NCI-H2081 treated with DMSO at 0.1 percent for 48 hours (cell line): Measurements from ENCODE around the gene TRMT1.

ENCODE experiments used
- DNase-seq: peaks from one replicate; lab custom pipeline; 2025; lab: John Stamatoyannopoulos, UW

Gene TRMT1

DNA sequence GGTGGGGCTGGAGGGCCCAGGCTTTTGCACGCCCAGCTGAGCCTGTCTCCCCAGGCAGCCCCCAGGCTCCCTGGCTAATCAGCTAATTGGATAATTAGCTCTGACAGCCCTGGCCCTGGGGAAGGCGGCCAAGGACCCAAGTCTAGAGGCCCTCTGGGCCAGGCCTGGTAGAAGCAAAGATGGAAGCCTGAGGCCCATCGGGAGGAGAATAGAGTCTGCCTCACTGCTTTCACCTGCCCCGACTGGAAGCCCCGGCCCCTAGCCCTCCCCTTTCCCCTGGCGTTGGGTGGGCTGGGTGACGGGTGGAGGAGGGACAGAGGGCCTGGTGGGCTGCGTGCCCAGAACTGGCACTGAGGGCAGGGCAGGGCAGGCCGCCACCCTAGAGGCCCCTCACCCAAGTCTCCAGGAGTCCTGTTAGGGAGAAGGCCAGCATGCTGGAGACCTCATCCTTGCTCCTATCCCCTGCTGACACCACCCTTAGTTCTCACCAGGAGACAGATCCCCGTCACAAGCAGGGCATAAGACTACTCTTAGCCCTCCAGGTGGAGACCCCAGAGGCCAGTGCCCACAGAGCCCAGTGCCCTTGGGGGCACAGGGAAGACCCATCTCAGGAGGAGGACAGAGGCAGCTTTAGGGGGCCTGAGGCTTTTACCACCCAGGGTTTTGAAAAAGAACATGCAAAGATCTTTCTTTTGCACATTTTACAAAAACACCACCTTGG, 25.9 kb downstream of the TRMT1 start:
- no peak for DNase-seq

DNA sequence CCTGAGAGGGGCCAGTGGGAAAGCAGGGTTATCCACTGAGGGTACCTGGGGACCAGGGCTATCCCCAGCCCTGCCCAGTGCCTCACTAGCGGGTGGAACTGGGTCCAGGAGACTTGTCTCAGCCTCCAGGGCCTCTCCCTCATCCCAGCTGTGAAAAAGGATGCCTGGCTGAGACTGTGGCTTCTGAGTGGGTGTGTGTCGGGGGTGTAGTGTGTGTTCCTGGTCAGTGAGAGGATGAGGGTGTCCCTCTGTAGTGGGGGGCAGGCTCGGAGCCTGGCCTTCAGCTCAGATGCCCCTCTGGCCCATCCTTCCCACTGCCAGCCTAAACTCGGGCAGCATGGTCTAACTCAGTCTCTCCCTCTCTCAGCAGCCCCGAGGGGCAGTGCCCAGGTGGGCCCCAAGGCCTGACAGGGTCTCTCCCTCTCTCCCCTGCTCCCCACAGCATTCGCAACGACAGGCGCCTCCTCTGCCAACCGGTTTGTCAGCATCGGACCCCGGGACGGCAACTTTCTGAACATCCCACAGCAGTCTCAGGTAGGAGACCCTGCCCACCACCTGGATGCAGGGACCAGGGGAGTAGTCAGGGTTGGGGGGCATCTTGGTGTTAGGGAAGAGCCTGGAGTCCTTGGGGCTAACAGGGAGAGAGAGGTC, 26.6 kb downstream of the TRMT1 start:
- DNase-seq, result no peak

DNA sequence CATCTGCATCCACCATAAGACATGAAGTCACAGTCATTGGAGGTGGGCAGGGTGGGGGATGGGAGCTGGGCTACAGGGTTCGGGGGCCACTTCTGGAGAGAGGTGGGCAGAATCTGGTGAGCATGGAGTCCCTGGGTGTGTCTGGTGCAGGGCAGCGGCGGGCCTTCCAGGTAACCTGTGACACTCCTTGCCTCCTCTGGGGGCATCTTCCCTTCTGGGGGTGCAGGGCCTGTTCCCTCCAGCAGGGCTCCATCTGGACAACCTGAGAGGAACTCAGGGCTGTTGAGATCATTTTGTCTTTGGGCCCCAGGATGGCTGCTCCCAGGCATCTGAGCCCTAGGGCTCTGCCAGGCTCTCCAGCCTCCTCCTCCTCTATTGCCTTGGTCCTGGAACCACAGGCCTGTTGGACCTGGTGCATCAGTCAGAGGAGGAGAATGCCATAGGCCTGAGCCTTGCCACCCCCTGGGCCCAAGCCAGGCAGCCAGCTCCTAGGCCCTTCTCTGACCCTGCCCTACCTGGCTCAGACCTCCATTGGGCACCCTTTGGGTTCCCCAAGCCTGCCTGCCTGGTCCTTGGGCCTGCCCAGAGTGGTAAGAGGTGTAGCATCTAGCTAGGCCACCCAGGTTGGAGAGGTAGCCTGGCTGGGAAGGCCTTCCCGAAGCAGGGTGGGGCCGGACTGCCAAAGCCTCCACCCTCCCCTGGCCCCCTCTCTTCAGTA, 27.2 kb downstream of the TRMT1 start:
- no peak for DNase-seq

- DNase-seq, result no peak
Measured at GRCh38 chr19:13087795-13088537, 28.6 kb downstream of the TRMT1 start.

- DNase-seq, result no peak
Measured at GRCh38 chr19:13087295-13087694, 29.2 kb downstream of the TRMT1 start.

DNA sequence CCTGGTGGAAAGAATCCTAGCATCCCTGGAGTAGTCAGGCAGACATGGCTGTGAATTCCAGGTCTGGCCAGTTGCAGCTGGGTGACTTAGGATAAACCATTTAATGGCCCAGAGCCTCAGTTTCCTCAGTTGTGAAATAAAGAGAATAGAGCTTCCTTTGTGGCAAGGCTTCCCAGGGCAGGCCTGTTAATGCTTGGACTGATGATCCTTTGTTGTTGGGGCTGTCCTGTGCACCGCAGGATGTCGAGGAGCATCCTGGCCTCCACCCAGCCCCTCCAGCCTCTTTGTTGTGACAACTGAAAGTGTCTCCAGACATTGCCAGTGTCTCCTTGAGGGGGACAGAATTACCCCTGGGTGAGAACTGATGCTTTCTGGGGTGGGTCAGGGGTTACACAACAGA, 30.2 kb downstream of the TRMT1 start:
- no peak for DNase-seq

- DNase-seq, result no peak
Measured at GRCh38 chr19:13085666-13086065, 30.9 kb downstream of the TRMT1 start.

- DNase-seq, result no peak
Measured at GRCh38 chr19:13083627-13084026, 32.9 kb downstream of the TRMT1 start.

DNA sequence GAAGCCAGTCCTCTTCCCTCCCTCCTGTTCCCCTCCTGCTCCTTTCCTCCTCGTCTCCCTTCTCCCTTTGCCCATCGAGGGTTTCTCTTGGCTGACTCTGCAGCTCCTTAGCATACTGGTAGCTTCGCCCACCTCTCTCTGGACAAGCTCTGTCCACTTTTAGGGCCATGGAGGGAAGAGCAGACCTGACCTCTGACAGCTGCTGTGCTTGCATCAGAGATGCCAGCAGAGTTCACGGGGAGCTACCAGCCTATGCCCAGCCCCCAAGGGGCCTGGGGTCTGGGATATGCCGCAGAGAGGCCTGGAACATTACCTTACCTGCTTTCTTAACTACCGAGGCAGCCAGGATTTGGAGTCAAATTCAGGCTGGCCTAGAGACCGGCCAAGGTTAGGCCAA, 33.5 kb downstream of the TRMT1 start:
- no peak for DNase-seq

DNA sequence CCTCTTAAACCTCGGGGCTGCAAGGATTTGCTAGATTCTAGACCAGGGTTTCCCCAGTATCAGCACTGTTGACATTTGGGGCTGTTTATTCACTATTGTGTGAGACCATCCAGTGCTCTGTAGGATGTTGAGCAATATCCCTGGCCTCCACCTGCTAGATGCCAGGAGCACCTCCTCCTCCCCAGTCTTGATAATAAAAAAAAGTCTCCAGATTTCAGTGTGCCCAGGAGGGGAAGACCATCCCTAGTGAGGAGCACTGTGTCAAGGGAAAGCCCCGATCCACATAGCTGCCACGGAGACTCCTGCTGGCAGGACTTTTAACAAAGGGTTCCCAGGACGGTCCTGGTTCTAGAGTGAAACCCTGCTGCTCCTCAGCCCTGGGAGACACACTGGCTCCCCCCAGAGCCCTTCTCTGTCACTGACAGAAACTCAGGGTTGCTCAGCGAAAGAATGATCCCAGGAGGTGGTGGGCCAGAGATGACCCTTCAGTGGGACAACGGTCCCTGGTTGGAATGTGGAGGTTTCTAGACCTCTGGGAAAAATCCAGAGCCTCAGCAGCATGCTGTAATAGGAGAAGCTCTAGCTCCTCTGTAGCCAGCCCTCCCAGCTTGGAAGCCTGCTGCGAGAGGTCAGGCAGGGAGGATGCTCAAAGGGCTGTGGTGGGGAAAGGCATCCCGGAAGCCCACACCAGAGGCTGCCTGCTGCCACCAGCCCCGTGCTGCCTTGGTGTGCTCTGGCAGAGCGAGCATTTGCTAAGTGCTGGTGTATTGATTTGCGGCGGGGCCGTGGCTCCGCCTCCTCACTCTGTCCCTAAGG, 34.1 kb downstream of the TRMT1 start:
- DNase-seq, result no peak

GRCh38 chr19:13079542-13079986, 37.0 kb downstream of the TRMT1 start:
- no peak for DNase-seq

GRCh38 chr19:13078897-13079541, 37.5 kb downstream of the TRMT1 start:
- no peak for DNase-seq

DNA sequence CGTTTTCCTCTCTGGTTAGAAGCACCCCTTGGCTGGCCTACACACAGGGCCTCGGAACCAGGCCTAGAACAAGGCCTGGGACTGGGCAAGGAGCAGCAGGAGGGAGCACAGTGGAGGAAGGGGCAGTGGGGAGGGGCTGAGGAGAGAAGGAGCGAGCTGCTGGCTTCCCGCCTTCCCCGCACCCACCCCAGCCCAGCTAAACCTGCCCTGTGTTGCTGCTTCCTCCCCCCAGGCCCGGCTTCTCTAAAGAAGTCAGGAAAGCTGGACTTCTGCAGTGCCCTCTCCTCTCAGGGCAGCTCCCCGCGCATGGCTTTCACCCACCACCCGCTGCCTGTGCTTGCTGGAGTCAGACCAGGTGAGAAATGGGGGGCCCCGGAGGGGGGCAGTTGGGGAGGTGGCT, 38.2 kb downstream of the TRMT1 start:
- no peak for DNase-seq

- no peak for DNase-seq
Measured at GRCh38 chr19:13077240-13077639, 39.3 kb downstream of the TRMT1 start.

GRCh38 chr19:13076787-13077186, 39.8 kb downstream of the TRMT1 start:
- DNase-seq, result no peak

DNA sequence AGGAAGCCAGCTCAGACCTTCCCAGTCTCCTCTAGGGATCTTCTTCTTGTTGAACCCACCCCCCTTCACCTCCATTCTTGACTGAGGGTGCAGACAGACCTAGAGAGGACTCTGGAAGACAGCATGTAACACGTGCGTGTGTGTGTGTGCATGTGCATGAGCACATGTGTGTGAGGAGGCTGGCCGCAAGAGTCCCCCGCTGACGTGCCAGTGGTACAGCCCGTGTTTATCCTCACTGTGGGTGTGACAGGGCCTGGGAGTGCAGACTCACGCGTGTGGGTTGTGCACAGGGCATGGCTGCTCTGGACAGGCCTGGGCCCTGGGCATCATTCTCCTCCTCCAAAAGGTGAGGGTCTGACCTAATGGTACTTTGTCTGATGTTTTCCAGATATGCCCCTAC, 40.2 kb downstream of the TRMT1 start:
- no peak for DNase-seq

DNA sequence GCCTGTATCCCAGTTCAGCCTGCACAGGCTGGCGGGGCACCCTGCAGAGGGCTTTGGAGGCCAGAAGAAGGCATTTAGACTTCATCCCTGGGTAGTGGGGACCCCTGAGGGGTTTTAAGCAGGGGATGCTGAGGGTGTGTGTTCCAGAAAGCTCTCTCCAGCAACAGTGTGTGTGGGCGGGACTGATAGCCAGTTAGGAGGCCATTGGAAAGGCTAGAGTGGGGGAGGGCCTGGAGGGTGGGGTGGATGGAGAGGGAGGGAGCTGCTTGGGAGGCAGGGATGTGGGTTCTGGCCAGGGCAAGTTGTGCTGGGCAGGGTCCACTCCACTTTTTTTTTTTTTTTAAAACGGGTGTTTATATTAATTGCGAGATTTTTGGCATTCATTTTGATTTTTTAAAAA, 42.2 kb downstream of the TRMT1 start:
- no peak for DNase-seq

DNA sequence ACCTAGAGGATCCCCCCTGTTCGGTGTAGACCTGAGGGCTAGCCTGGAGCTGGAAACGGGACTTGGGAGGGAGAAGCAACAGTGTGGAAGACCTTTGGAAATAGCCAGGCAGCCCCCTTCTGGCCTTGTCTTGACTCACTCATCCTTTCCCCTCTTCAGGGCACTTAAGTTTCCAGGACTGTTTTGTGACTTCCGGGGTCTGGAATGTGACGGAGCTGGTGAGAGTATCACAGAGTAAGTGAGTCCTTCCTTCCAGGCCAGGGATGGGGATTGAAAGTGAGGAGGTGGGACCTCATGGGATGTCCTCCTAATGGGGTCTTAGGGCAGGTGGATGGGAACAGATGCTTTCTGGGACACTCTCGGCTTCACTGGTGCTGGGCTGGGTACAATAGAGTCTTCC, 43.3 kb downstream of the TRMT1 start:
- DNase-seq, result no peak

DNA sequence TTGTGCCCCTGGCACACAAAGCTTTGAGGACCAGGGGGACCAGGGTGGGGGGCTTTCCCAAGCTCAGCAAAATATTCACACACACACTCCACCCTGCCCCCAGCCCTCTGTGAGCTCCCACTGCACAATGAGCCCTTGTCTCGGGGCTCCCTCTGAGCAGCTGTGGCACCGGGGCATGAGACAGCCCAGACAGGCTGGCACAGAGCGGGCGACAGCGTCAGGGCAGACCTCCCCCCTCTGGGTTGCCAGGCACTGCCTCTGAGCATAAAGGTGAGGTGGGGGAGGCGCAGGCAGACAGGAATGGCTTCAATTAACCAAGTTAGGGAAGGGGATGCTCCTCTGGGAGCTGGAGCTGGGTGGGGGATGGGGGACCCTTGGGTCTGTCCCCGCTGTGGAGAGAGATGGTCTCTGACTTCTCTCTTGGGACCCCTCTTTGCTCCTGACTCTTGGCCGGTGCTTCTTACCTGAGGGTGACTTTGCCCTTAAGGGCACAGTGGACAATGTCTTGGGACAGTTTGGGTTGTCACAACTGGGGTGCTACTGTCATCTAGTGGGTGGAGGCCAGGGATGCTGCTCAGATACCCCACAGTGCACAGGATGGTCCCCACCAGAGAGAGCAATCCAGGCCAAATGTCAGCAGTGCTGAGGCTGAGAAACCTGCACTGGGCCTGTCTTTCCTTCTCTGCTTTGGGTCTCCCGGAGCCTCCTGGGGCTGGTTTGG, 44.2 kb downstream of the TRMT1 start:
- no peak for DNase-seq

GRCh38 chr19:13071444-13072187, 44.9 kb downstream of the TRMT1 start:
- DNase-seq, result no peak
